ENCODE results near the gene UBE2N. TPM values are rescaled to one million over a fixed set of nuclear protein-coding genes. Genes with fewer than 3 reads are reported as not detected.

The UBE2N gene
- total and polyA plus RNA-seq, 2 experiments from 2014 or later = 154 to 385 TPM

GRCh38 chr12:93460902-93461301, 19.2 kb upstream of the UBE2N start:
- no peaks in the 10 kb centered on the region for H3K4me1 ChIP-seq (ENCODE audit: insufficient read depth)
- no peak overlapping the region for H2AFZ ChIP-seq
- DNase-seq (ENCODE audit: low spot score) (no peak), ATAC-seq (no peak)
- H3K4me3 Mint-ChIP-seq = no peak overlapping the region
- no peaks in the 10 kb centered on the region for H3K9me3 Mint-ChIP-seq
- H3K79me2 ChIP-seq (replicated peaks; ENCODE audit: insufficient read depth) = no peaks in the 10 kb centered on the region
- H3K4me3 ChIP-seq = no peak overlapping the region
- H3K27ac Mint-ChIP-seq = no peak overlapping the region
- no peaks in the 10 kb centered on the region for H3K27me3 ChIP-seq (ENCODE audit: insufficient read depth)
- H3K27me3 Mint-ChIP-seq (ENCODE audit: insufficient read depth, low read depth, poor library complexity) = peaks cover 5% of the 10 kb centered on the region
- no peaks in the 10 kb centered on the region for H3K36me3 Mint-ChIP-seq (ENCODE audit: low read depth)
- no peaks in the 10 kb centered on the region for H3K4me1 Mint-ChIP-seq
- TF ChIP-seq, protein P1, sequence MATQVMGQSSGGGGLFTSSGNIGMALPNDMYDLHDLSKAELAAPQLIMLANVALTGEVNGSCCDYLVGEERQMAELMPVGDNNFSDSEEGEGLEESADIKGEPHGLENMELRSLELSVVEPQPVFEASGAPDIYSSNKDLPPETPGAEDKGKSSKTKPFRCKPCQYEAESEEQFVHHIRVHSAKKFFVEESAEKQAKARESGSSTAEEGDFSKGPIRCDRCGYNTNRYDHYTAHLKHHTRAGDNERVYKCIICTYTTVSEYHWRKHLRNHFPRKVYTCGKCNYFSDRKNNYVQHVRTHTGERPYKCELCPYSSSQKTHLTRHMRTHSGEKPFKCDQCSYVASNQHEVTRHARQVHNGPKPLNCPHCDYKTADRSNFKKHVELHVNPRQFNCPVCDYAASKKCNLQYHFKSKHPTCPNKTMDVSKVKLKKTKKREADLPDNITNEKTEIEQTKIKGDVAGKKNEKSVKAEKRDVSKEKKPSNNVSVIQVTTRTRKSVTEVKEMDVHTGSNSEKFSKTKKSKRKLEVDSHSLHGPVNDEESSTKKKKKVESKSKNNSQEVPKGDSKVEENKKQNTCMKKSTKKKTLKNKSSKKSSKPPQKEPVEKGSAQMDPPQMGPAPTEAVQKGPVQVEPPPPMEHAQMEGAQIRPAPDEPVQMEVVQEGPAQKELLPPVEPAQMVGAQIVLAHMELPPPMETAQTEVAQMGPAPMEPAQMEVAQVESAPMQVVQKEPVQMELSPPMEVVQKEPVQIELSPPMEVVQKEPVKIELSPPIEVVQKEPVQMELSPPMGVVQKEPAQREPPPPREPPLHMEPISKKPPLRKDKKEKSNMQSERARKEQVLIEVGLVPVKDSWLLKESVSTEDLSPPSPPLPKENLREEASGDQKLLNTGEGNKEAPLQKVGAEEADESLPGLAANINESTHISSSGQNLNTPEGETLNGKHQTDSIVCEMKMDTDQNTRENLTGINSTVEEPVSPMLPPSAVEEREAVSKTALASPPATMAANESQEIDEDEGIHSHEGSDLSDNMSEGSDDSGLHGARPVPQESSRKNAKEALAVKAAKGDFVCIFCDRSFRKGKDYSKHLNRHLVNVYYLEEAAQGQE (IDR thresholded peaks at IDR 0.05; ENCODE audit: unreplicated experiment) = no peak
- no peak overlapping the region for H3K27ac ChIP-seq (ENCODE audit: low read depth)
- H3K9me2 ChIP-seq (ENCODE audit: insufficient read depth) = no peaks in the 10 kb centered on the region
- H4K20me1 ChIP-seq (replicated peaks; ENCODE audit: insufficient read depth) = no peaks in the 10 kb centered on the region
- no peak overlapping the region for H3K4me2 ChIP-seq
- no peaks in the 10 kb centered on the region for H3K36me3 ChIP-seq (ENCODE audit: insufficient read depth)
- no peaks in the 10 kb centered on the region for H3F3A ChIP-seq (replicated peaks; ENCODE audit: low read depth)

DNA sequence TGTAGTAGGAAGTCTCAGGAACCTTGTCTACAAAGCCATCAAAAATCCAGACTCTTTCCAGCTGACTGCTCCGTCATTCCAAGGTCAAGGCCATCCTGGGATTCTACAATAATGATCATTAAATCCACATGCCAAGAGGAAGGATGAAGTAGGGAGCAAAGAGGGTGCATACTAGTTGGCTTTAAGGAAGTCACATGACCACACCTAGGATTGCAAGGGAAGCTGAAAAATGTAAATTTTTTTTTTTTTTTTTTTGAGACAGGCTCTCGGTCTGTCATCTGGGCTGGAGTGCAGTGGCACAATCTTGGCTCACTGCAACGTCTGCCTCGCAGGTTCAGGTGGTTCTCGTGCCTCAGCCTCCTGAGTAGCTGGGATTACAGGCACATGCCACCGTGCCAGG, 18.3 kb upstream of the UBE2N start:
- H3K27me3 Mint-ChIP-seq (ENCODE audit: insufficient read depth, low read depth, poor library complexity) = peaks cover 5% of the 10 kb centered on the region
- DNase-seq (ENCODE audit: low spot score) = no peak
- Histone ChIP-seq H3K36me3 (ENCODE audit: insufficient read depth) (no peaks in the 10 kb centered on the region), H3K79me2 (replicated peaks; ENCODE audit: insufficient read depth) (no peaks in the 10 kb centered on the region), H3K4me3 (no peak overlapping the region), H3K9me2 (ENCODE audit: insufficient read depth) (no peaks in the 10 kb centered on the region), H4K20me1 (replicated peaks; ENCODE audit: insufficient read depth) (no peaks in the 10 kb centered on the region; the same call in 1 of the 2 replicates), H3F3A (replicated peaks; ENCODE audit: low read depth) (no peaks in the 10 kb centered on the region), H3K4me1 (ENCODE audit: insufficient read depth) (no peaks in the 10 kb centered on the region), H3K27ac (ENCODE audit: low read depth) (no peak overlapping the region), H2AFZ (peak overlapping the region; percentile 11; the same call in 1 of the 2 replicates), H3K27me3 (ENCODE audit: insufficient read depth) (no peaks in the 10 kb centered on the region), H3K4me2 (no peak overlapping the region)
- TF ChIP-seq NANOG (IDR thresholded peaks at IDR 0.05; ENCODE audit: borderline replicate concordance) (no peak), CREB1 (CRISPR knock-in tag; IDR thresholded peaks at IDR 0.05; ENCODE audit: low read depth) (no peak), EZH2phosphoT487 (IDR thresholded peaks at IDR 0.05; ENCODE audit: unreplicated experiment) (no peak), POLR2AphosphoS5 (IDR thresholded peaks at IDR 0.05; ENCODE audit: low read depth) (no peak), ZNF114 (CRISPR knock-in tag; IDR thresholded peaks at IDR 0.05) (no peak), CTCF (conservative IDR thresholded peaks at IDR 0.05; ENCODE audit: low read depth in 2 of 2) (no peak), STAT1 (IDR thresholded peaks at IDR 0.05; ENCODE audit: unreplicated experiment) (no peak)
- no peaks in the 10 kb centered on the region for H3K4me1 Mint-ChIP-seq
- no peaks in the 10 kb centered on the region for H3K36me3 Mint-ChIP-seq (ENCODE audit: low read depth)
- no peak for ATAC-seq
- no peaks in the 10 kb centered on the region for H3K9me3 Mint-ChIP-seq
- no peak overlapping the region for H3K27ac Mint-ChIP-seq
- no peak overlapping the region for H3K4me3 Mint-ChIP-seq

All from GM23338 (cell line).